GM12878 (cell line): ENCODE measurements around the gene ASIC2. TPM values are rescaled to one million over a fixed set of nuclear protein-coding genes. Genes with fewer than 3 reads are reported as not detected.

Experiments
- ATAC-seq: fragments of 200-7000 bp; cut with Tn5 transposase; 3 replicates; pipeline ENCODE4 v1.9.1; 2020; ENCODE audit warnings: mild to moderate bottlenecking, moderate library complexity
- BruUV-seq: library from RNA; stranded (reverse); fragments of 400-500 nt; replicated peaks from 2 replicates; lab custom pipeline; 2021; lab: Mats Ljungman, UMichigan
- CTCF ChIA-PET: fragments of 300-600 bp; sonication (Branson Sonifier 250); formaldehyde crosslinking; extraction: SDS; loops from one replicate; lab custom pipeline; 2021; ENCODE audit warnings: inconsistent platforms; lab: Yijun Ruan, JAX
- POLR2A ChIA-PET: fragments of 350-600 bp; formaldehyde crosslinking; extraction: SDS; loops from one replicate; lab custom pipeline; 2021; ENCODE audit warnings: inconsistent platforms; lab: Charles Lee
- RAD21 ChIA-PET: fragments of 300-600 bp; sonication (Branson Sonifier 250); formaldehyde crosslinking; loops from one replicate; lab custom pipeline; 2023; ENCODE audit warnings: antibody characterized with exemption; ENCODE audit not compliant: unreplicated experiment; lab: Charles Lee
- SMC1A ChIA-PET: fragments of 300-600 bp; sonication (Branson Sonifier 250); formaldehyde crosslinking; loops from one replicate; lab custom pipeline; 2023; ENCODE audit not compliant: unreplicated experiment, uncharacterized antibody; lab: Charles Lee
- DNase-seq: peaks from one replicate; pipeline ENCODE4 v3.0.0-alpha.2; 2011; ENCODE audit warnings: low read depth, low spot score
- FAIRE-seq: peaks from 3 replicates; lab custom pipeline; 2011; peaks lifted over from hg19 to GRCh38; lab: Jason Lieb, UNC
- H2AFZ ChIP-seq: 2 replicates; pipeline ENCODE4 v1.6.0; 2011; ENCODE audit warnings: low read depth, low read length, control low read depth; ENCODE audit not compliant: control insufficient read depth
- H3K27ac ChIP-seq: 2 replicates; pipeline ENCODE4 v1.5.1; 2011; ENCODE audit warnings: control low read depth; ENCODE audit not compliant: control insufficient read depth, insufficient read depth
- H3K27me3 ChIP-seq, 2 experiments: replicated peaks in 1 of 2; 2 replicates each; pipeline versions ENCODE4 v1.6.0 to v1.6.1; 2011; ENCODE audit warnings: low read length in 1 of 2; ENCODE audit not compliant: control insufficient read depth in 2 of 2, insufficient read depth in 2 of 2
- H3K36me3 ChIP-seq, 2 experiments: 2 replicates each; pipeline ENCODE4 v1.5.1; 2011; ENCODE audit warnings: low read length in 1 of 2; ENCODE audit not compliant: control insufficient read depth in 2 of 2, insufficient read depth in 2 of 2
- H3K4me1 ChIP-seq: 2 replicates; pipeline ENCODE4 v1.6.1; 2011; ENCODE audit warnings: mild to moderate bottlenecking, low read length, moderate library complexity, mixed read lengths; ENCODE audit not compliant: control insufficient read depth, insufficient read depth
- H3K4me2 ChIP-seq: 2 replicates; pipeline ENCODE4 v1.6.0; 2011; ENCODE audit warnings: control low read depth; ENCODE audit not compliant: control insufficient read depth, insufficient read depth
- H3K4me3 ChIP-seq: fragments of 200-600 bp; sonication (generic); 2 replicates; pipeline ENCODE4 v1.5.1; 2016
- H3K79me2 ChIP-seq: 2 replicates; pipeline ENCODE4 v1.6.0; 2011; ENCODE audit warnings: low read length; ENCODE audit not compliant: control insufficient read depth, insufficient read depth
- H3K9ac ChIP-seq: 2 replicates; pipeline ENCODE4 v1.8.0; 2011; ENCODE audit warnings: low read length, control low read depth, mixed read lengths; ENCODE audit not compliant: control insufficient read depth, insufficient read depth
- H3K9me3 ChIP-seq: replicated peaks from 3 replicates; pipeline ENCODE4 v1.5.1; 2011; ENCODE audit warnings: mild to moderate bottlenecking, low read length; ENCODE audit not compliant: control insufficient read depth, insufficient read depth
- H4K20me1 ChIP-seq: 2 replicates; pipeline ENCODE4 v1.6.0; 2011; ENCODE audit not compliant: control insufficient read depth, insufficient read depth
- CEBPZ ChIP-seq: fragments of 150-350 bp; IDR thresholded peaks from 2 replicates; pipeline ENCODE4 v1.6.1; 2016; ENCODE audit warnings: low read depth, low read length
- EGR1 ChIP-seq, 2 experiments: IDR thresholded peaks; 1 replicate in 1 of 2; 2 replicates in 1 of 2; pipeline ENCODE4 v1.6.1; 2011 to 2012; ENCODE audit warnings: low read depth in 2 of 2, low read length in 2 of 2, borderline replicate concordance in 1 of 2, mild to moderate bottlenecking in 1 of 2, moderate library complexity in 1 of 2
- EP300 ChIP-seq, 2 experiments: fragments of 150-350 bp in 1 of 2; IDR thresholded peaks; 2 replicates each; pipeline ENCODE4 v1.6.1; 2011 to 2012; ENCODE audit warnings: low read depth in 2 of 2, low read length in 2 of 2, borderline replicate concordance in 1 of 2, improper control_type of control experiment in 1 of 2, inconsistent platforms in 1 of 2; ENCODE audit not compliant: control insufficient read depth in 1 of 2
- EZH2 ChIP-seq: IDR thresholded peaks from 2 replicates; pipeline ENCODE4 v1.6.1; 2012; ENCODE audit warnings: low read depth, mild to moderate bottlenecking, control low read depth, inconsistent platforms, low read length, borderline replicate concordance; ENCODE audit not compliant: control insufficient read depth
- HSF1 ChIP-seq: fragments of 150-350 bp; IDR thresholded peaks from 2 replicates; pipeline ENCODE4 v1.6.1; 2014; ENCODE audit warnings: mild to moderate bottlenecking, low read depth, low read length
- IRF4 ChIP-seq: IDR thresholded peaks from 2 replicates; pipeline ENCODE4 v1.6.1; 2011; ENCODE audit warnings: low read depth, low read length
- LARP7 ChIP-seq: fragments of 450-650 bp; IDR thresholded peaks from 2 replicates; pipeline ENCODE4 v1.6.1; 2017; ENCODE audit warnings: mild to moderate bottlenecking
- MYB ChIP-seq: fragments of 150-350 bp; IDR thresholded peaks from 2 replicates; pipeline ENCODE4 v1.6.1; 2014; ENCODE audit warnings: mild to moderate bottlenecking, low read depth, low read length, borderline replicate concordance
- NFYA ChIP-seq: IDR thresholded peaks from 2 replicates; pipeline ENCODE4 v1.6.1; 2011; ENCODE audit warnings: low read depth, mild to moderate bottlenecking, low read length, improper control_type of control experiment, borderline replicate concordance
- PBX3 ChIP-seq: IDR thresholded peaks from 2 replicates; pipeline ENCODE4 v1.6.1; 2011; ENCODE audit warnings: mild to moderate bottlenecking, low read depth, low read length, moderate library complexity; ENCODE audit not compliant: insufficient replicate concordance
- PML ChIP-seq: IDR thresholded peaks from 2 replicates; pipeline ENCODE4 v1.6.1; 2012; ENCODE audit warnings: low read length, inconsistent platforms
- POLR2AphosphoS5 ChIP-seq: IDR thresholded peaks from 2 replicates; pipeline ENCODE4 v1.6.1; 2011; ENCODE audit warnings: mild to moderate bottlenecking, low read length, inconsistent platforms
- SREBF2 ChIP-seq: IDR thresholded peaks from 2 replicates; pipeline ENCODE4 v1.6.1; 2012; ENCODE audit warnings: mild to moderate bottlenecking, low read length
- ZBTB11 ChIP-seq: fragments of 450-650 bp; formaldehyde crosslinking; IDR thresholded peaks from 2 replicates; pipeline ENCODE4 v1.5.0; 2022; ENCODE audit warnings: mild to moderate bottlenecking, missing genetic modification characterization
- WGBS: methylation state at CpG from one replicate; pipeline ENCODE4 v1.1.6; 2016; ENCODE audit warnings: low lambda C conversion rate; ENCODE audit not compliant: insufficient replicate concordance, insufficient coverage; ENCODE audit errors: missing lambda C conversion rate; 5-methylcytosine and 5-hydroxymethylcytosine counted together
- in situ Hi-C: fragments of 300-500 bp; cut with MboI; formaldehyde crosslinking; loops from 9 replicates; pipeline ENCODE4 v1.14.3; 2018; ENCODE audit warnings: mixed read lengths
- intact Hi-C: fragments of 100-400 bp; cut with micrococcal nuclease; formaldehyde crosslinking; loops from one replicate; pipeline ENCODE4 v1.14.2; 2022; ENCODE audit not compliant: unreplicated experiment
- polyA plus RNA-seq, 11 experiments: library from polyadenylated mRNA; depleted of rRNA in 4 of 11; unstranded in 6 of 11; stranded (reverse) in 5 of 11; fragments of >200 nt; fragmentation: Nextera tagmentation in 4 of 11; fragmentation: Illumina TruSeq in 1 of 11; extraction: Ambion mirVana in 4 of 11; extraction: Trizol in 1 of 11; gene quantifications; 1 replicate in 1 of 11; 2 replicates in 10 of 11; pipeline versions ENCODE4 v1.2.1 to v1.2.3, GENCODE V29; 2011 to 2016; ENCODE audit warnings: inconsistent platforms in 2 of 11, missing spikeins in 2 of 11, low read depth in 1 of 11
- total RNA-seq, 4 experiments: library from RNA; depleted of rRNA in 3 of 4; stranded (reverse); fragments of >200 nt in 3 of 4; fragmentation: Illumina TruSeq in 1 of 4; extraction: Trizol in 1 of 4; gene quantifications; 2 replicates each; pipeline versions ENCODE4 v1.2.1 to v1.2.3, GENCODE V29; 2013 to 2021

The ASIC2 gene
- total and polyA plus RNA-seq, 10 of the 15 experiments (the other 5 are each of a cell fraction or from before 2014, with no cell fraction given), result not detected

- BruUV-seq, result no TSS peak
- Histone ChIP-seq H3K27ac (no peak overlapping the region), H3K4me1 (no peaks in the 10 kb centered on the region), H3K4me3 (no peak overlapping the region), H3K79me2 (no peaks in the 10 kb centered on the region), H3K27me3 (no peaks in the 10 kb centered on the region), H3K9me3 (no peaks in the 10 kb centered on the region), H4K20me1 (no peaks in the 10 kb centered on the region), H2AFZ (no peak overlapping the region), H3K36me3 (no peaks in the 10 kb centered on the region), H3K9ac (no peak overlapping the region), H3K4me2 (no peak overlapping the region)
- POLR2A ChIA-PET, result no interaction called here
- 7% methylated on average over 5 of the region's 5 CpGs for WGBS
- RAD21 ChIA-PET, result no interaction called here
- intact Hi-C loops (no loop called here), in situ Hi-C loops (no loop called here)
- SMC1A ChIA-PET, result no interaction called here
- DNase-seq, result no peak
- CTCF ChIA-PET, result no interaction called here
- no peak for FAIRE-seq
- ATAC-seq, result no peak
- TF ChIP-seq HSF1, result no peak
- TF ChIP-seq EGR1 (IDR thresholded peaks at IDR 0.05; ENCODE audit: borderline replicate concordance in 1 of 2, low read depth in 2 of 2, low read length in 2 of 2), result no peak
- no peak for TF ChIP-seq EP300 (IDR thresholded peaks at IDR 0.05; ENCODE audit: borderline replicate concordance in 1 of 2, control insufficient read depth in 1 of 2, low read depth in 2 of 2, low read length in 2 of 2)
- no peak for TF ChIP-seq EZH2
- no peak for TF ChIP-seq NFYA
- no peak for TF ChIP-seq SREBF2
- TF ChIP-seq LARP7, result no peak
- TF ChIP-seq CEBPZ, result no peak
- no peak for TF ChIP-seq PBX3
- TF ChIP-seq ZBTB11 (CRISPR knock-in tag), result no peak
- no peak for TF ChIP-seq MYB
- no peak for TF ChIP-seq POLR2AphosphoS5
- TF ChIP-seq IRF4, result no peak
- no peak for TF ChIP-seq PML
Observed at GRCh38 chr17:33109336-33110072, 183.6 kb downstream of the ASIC2 start.
